Measurements from ENCODE around the gene PDS5A. TPM values are rescaled to one million over a fixed set of nuclear protein-coding genes. Genes with fewer than 3 reads are reported as not detected.

Gene PDS5A
- total and polyA plus RNA-seq, 2 of the 13 experiments (the other 11 are each of a cell fraction or from before 2014, with no cell fraction given): 31.8 to 57.0 TPM

DNA sequence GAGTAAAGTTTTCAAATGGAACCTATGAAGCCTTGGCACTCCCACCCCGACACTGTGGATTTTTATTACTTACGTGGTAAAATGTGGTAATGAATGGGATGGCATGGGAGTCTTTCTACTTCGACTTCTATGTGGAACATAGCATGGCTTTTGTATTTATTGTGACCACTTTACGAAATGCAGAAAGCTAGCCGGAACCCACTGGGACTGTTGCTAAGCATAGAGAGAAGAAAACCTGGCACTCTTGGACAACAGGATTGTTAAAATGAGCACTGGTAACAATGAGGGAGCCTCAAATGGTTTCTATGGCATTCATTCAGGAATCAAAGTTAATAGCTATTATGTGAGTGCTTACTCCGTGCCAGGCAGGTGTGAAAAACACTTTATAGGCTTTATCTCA is 113.3 kb downstream of the PDS5A start (continued):
- TF ChIP-seq, protein P1, sequence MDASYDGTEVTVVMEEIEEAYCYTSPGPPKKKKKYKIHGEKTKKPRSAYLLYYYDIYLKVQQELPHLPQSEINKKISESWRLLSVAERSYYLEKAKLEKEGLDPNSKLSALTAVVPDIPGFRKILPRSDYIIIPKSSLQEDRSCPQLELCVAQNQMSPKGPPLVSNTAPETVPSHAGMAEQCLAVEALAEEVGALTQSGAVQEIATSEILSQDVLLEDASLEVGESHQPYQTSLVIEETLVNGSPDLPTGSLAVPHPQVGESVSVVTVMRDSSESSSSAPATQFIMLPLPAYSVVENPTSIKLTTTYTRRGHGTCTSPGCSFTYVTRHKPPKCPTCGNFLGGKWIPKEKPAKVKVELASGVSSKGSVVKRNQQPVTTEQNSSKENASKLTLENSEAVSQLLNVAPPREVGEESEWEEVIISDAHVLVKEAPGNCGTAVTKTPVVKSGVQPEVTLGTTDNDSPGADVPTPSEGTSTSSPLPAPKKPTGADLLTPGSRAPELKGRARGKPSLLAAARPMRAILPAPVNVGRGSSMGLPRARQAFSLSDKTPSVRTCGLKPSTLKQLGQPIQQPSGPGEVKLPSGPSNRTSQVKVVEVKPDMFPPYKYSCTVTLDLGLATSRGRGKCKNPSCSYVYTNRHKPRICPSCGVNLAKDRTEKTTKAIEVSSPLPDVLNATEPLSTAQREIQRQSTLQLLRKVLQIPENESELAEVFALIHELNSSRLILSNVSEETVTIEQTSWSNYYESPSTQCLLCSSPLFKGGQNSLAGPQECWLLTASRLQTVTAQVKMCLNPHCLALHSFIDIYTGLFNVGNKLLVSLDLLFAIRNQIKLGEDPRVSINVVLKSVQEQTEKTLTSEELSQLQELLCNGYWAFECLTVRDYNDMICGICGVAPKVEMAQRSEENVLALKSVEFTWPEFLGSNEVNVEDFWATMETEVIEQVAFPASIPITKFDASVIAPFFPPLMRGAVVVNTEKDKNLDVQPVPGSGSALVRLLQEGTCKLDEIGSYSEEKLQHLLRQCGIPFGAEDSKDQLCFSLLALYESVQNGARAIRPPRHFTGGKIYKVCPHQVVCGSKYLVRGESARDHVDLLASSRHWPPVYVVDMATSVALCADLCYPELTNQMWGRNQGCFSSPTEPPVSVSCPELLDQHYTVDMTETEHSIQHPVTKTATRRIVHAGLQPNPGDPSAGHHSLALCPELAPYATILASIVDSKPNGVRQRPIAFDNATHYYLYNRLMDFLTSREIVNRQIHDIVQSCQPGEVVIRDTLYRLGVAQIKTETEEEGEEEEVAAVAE (CRISPR knock-in tag; IDR thresholded peaks at IDR 0.05; ENCODE audit: borderline replicate concordance): no peak
- TF ChIP-seq IRX3 (CRISPR knock-in tag; IDR thresholded peaks at IDR 0.05; ENCODE audit: borderline replicate concordance, low read depth) (no peak), YY1 (IDR thresholded peaks at IDR 0.05; ENCODE audit: insufficient read depth, insufficient replicate concordance, low read depth, low read length) (no peak), REST (IDR thresholded peaks at IDR 0.05; ENCODE audit: borderline replicate concordance in 1 of 2, low read depth in 1 of 2, low read length in 2 of 2) (no peak), IKZF5 (CRISPR knock-in tag; IDR thresholded peaks at IDR 0.05) (no peak)

Data from HepG2 (cell line).